Kidney glomerular epithelial cell (primary cell): ENCODE measurements around the gene GORAB.
A peak's percentile ranks its signal among the peaks of the same experiment; 100 is the strongest.

Experiments used
- DNase-seq: peaks from one replicate; lab custom pipeline; 2025; lab: John Stamatoyannopoulos, UW

Gene GORAB

GRCh38 chr1:170538687-170539086 is 6.7 kb downstream of the GORAB start:
- no peak for DNase-seq

GRCh38 chr1:170539154-170539553 is 7.2 kb downstream of the GORAB start:
- no peak for DNase-seq

GRCh38 chr1:170544624-170545023 is 12.7 kb downstream of the GORAB start:
- no peak for DNase-seq

- DNase-seq: peak; percentile 62
These were observed 13.5 kb downstream of the GORAB start for GRCh38 chr1:170545476-170545875.

GRCh38 chr1:170547255-170547654 is 15.3 kb downstream of the GORAB start:
- DNase-seq: no peak

- no peak for DNase-seq
These were observed 16.5 kb downstream of the GORAB start for GRCh38 chr1:170548497-170548896.

GRCh38 chr1:170555370-170555769 is 23.4 kb downstream of the GORAB start:
- no peak for DNase-seq

GRCh38 chr1:170556917-170557316 is 25.0 kb downstream of the GORAB start:
- no peak for DNase-seq

- DNase-seq: no peak
These were observed 26.8 kb downstream of the GORAB start for GRCh38 chr1:170558731-170559130.

- DNase-seq: no peak
These were observed 27.2 kb downstream of the GORAB start for GRCh38 chr1:170559166-170559565.

GRCh38 chr1:170560681-170561285 is 28.8 kb downstream of the GORAB start:
- no peak for DNase-seq

- DNase-seq: peak; percentile 42
These were observed 30.8 kb downstream of the GORAB start for GRCh38 chr1:170562646-170563338.

GRCh38 chr1:170567214-170567613 is 35.2 kb downstream of the GORAB start:
- no peak for DNase-seq

GRCh38 chr1:170568197-170568596 is 36.2 kb downstream of the GORAB start:
- no peak for DNase-seq

- no peak for DNase-seq
These were observed 45.0 kb downstream of the GORAB start for GRCh38 chr1:170576980-170577379.

- no peak for DNase-seq
These were observed 46.4 kb downstream of the GORAB start for GRCh38 chr1:170578359-170578758.

- no peak for DNase-seq
These were observed 48.9 kb downstream of the GORAB start for GRCh38 chr1:170580636-170581440.

GRCh38 chr1:170583186-170583585 is 51.2 kb downstream of the GORAB start:
- DNase-seq: no peak

- DNase-seq: no peak
These were observed 54.6 kb downstream of the GORAB start for GRCh38 chr1:170586321-170587252.

- DNase-seq: no peak
These were observed 55.3 kb downstream of the GORAB start for GRCh38 chr1:170587253-170587593.

GRCh38 chr1:170590921-170591705 is 59.1 kb downstream of the GORAB start:
- DNase-seq: no peak
